A549 (cell line): ENCODE measurements around the gene NYAP1.

Experiments
- EP300 ChIP-seq, 2 experiments: fragments of >200 bp; sonication (Bioruptor Twin); formaldehyde crosslinking; IDR thresholded peaks; 2 replicates in 1 of 2; 3 replicates in 1 of 2; pipeline ENCODE4 v1.6.1; 2016 to 2017
- POLR2A ChIP-seq: IDR thresholded peaks from 2 replicates; pipeline ENCODE4 v1.6.1; 2012; ENCODE audit warnings: mild to moderate bottlenecking, low read length
- TF ChIP-seq, protein P1 (sequence below): fragments of >200 bp; sonication (Bioruptor Twin); formaldehyde crosslinking; IDR thresholded peaks from 3 replicates; pipeline ENCODE4 v1.5.1; 2016
- TF ChIP-seq, protein P2 (sequence below): fragments of 150-350 bp; IDR thresholded peaks from 2 replicates; pipeline ENCODE4 v1.6.1; 2014; ENCODE audit warnings: low read depth, mild to moderate bottlenecking, low read length
- TF ChIP-seq, protein P3 (sequence below): fragments of 250-450 bp; sonication (Bioruptor Pico); IDR thresholded peaks from 2 replicates; pipeline ENCODE4 v1.5.0; 2021; ENCODE audit warnings: mild to moderate bottlenecking, moderate library complexity, borderline replicate concordance

DNA sequence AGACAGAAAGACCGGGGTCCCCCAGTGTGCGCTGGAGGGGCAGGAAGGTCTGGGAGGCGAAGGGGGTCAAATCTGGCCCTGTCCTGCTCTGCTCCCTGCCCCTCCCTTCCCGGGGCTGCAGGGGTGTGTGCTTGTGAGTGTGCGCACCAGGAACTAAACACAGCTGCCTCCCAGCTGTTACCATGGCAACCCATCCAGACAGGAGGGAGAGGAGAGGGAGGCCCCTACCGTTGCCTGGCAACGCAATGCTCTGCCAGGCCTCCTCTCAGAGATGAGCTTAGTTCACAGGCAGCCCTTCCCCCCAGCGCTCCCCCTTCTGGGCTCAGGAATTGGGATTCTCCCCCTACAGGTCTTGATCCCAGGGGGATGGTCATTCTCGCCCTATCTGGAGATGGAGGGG, 6.1 kb downstream of the NYAP1 start:
- no peak for TF ChIP-seq POLR2A
- TF ChIP-seq, protein P1, sequence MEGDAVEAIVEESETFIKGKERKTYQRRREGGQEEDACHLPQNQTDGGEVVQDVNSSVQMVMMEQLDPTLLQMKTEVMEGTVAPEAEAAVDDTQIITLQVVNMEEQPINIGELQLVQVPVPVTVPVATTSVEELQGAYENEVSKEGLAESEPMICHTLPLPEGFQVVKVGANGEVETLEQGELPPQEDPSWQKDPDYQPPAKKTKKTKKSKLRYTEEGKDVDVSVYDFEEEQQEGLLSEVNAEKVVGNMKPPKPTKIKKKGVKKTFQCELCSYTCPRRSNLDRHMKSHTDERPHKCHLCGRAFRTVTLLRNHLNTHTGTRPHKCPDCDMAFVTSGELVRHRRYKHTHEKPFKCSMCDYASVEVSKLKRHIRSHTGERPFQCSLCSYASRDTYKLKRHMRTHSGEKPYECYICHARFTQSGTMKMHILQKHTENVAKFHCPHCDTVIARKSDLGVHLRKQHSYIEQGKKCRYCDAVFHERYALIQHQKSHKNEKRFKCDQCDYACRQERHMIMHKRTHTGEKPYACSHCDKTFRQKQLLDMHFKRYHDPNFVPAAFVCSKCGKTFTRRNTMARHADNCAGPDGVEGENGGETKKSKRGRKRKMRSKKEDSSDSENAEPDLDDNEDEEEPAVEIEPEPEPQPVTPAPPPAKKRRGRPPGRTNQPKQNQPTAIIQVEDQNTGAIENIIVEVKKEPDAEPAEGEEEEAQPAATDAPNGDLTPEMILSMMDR: no peak
- TF ChIP-seq, protein P2, sequence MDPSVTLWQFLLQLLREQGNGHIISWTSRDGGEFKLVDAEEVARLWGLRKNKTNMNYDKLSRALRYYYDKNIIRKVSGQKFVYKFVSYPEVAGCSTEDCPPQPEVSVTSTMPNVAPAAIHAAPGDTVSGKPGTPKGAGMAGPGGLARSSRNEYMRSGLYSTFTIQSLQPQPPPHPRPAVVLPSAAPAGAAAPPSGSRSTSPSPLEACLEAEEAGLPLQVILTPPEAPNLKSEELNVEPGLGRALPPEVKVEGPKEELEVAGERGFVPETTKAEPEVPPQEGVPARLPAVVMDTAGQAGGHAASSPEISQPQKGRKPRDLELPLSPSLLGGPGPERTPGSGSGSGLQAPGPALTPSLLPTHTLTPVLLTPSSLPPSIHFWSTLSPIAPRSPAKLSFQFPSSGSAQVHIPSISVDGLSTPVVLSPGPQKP: no peak
- TF ChIP-seq EP300 (IDR thresholded peaks at IDR 0.05): no peak
- TF ChIP-seq, protein P3, sequence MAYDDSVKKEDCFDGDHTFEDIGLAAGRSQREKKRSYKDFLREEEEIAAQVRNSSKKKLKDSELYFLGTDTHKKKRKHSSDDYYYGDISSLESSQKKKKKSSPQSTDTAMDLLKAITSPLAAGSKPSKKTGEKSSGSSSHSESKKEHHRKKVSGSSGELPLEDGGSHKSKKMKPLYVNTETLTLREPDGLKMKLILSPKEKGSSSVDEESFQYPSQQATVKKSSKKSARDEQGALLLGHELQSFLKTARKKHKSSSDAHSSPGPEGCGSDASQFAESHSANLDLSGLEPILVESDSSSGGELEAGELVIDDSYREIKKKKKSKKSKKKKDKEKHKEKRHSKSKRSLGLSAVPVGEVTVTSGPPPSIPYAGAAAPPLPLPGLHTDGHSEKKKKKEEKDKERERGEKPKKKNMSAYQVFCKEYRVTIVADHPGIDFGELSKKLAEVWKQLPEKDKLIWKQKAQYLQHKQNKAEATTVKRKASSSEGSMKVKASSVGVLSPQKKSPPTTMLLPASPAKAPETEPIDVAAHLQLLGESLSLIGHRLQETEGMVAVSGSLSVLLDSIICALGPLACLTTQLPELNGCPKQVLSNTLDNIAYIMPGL: no peak
